Lower leg skin (tissue), 4 donors: ENCODE measurements around the gene MYO18A. TPM values are rescaled to one million over a fixed set of nuclear protein-coding genes. Genes with fewer than 3 reads are reported as not detected.

Source experiments
- DNase-seq, 2 donors: peaks; one replicate each; pipeline ENCODE4 v3.0.0-alpha.2; 2019; ENCODE audit warnings: low spot score in 2 of 2
- H3K4me3 ChIP-seq: fragments of 200-600 bp; sonication (generic); 2 replicates; pipeline ENCODE4 v1.5.1; 2017; ENCODE audit warnings: mild to moderate bottlenecking, low read depth; ENCODE audit not compliant: poor library complexity, severe bottlenecking
- POLR2A ChIP-seq, 2 donors: fragments of 450-650 bp; IDR thresholded peaks; one replicate each; pipeline ENCODE4 v1.6.1; 2016 to 2017; ENCODE audit warnings: antibody characterized with exemption in 2 of 2, mild to moderate bottlenecking in 1 of 2, moderate library complexity in 1 of 2
- WGBS, 2 donors: methylation state at CpG; one replicate each; pipeline ENCODE4 v1.1.5; 2018; 5-methylcytosine and 5-hydroxymethylcytosine counted together
- intact Hi-C: fragments of 100-400 bp; cut with DNase I; formaldehyde crosslinking; loops from one replicate; pipeline ENCODE4 v1.15.0; 2023; ENCODE audit warnings: low total_unique reads
- total RNA-seq, 4 donors: library from RNA; depleted of rRNA; stranded (reverse); fragments of >200 nt; gene quantifications; one replicate each; pipeline ENCODE4 v1.1.0, GENCODE V29; 2016
- TF ChIP-seq, protein P1 (sequence below), 3 donors: fragments of 450-650 bp; IDR thresholded peaks; one replicate each; pipeline ENCODE4 v1.5.1; 2016; ENCODE audit warnings: antibody characterized with exemption in 3 of 3, mild to moderate bottlenecking in 3 of 3, moderate library complexity in 2 of 3

MYO18A gene
- total RNA-seq, 4 donors from 2014 or later, result 87.3 to 123 (median 94.0) TPM

DNA sequence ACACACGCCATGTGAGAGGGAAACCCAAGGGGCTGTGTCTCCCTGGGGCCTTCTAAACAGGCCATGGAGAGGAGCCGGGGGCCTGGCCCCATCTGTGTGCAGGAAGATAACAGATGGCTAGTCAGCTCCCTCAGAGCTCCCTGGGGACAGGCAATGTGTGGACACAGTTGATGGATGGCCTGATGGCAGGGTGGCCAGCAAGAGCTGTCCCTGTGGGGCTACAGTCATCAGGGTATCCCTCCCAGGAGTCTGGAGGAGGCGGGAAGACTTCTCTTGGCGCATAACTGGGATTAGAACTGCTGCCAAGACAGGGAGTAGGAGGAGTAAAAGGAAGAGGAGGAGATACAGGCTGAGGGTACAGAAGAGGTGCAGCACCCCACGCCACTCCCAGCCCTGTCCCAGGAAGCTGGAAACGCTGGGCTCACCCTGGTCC is 17.3 kb downstream of the MYO18A start:
- no peak overlapping the region for H3K4me3 ChIP-seq
- intact Hi-C loops, result no loop called here
- DNase-seq, result no peak
- TF ChIP-seq, protein P1, sequence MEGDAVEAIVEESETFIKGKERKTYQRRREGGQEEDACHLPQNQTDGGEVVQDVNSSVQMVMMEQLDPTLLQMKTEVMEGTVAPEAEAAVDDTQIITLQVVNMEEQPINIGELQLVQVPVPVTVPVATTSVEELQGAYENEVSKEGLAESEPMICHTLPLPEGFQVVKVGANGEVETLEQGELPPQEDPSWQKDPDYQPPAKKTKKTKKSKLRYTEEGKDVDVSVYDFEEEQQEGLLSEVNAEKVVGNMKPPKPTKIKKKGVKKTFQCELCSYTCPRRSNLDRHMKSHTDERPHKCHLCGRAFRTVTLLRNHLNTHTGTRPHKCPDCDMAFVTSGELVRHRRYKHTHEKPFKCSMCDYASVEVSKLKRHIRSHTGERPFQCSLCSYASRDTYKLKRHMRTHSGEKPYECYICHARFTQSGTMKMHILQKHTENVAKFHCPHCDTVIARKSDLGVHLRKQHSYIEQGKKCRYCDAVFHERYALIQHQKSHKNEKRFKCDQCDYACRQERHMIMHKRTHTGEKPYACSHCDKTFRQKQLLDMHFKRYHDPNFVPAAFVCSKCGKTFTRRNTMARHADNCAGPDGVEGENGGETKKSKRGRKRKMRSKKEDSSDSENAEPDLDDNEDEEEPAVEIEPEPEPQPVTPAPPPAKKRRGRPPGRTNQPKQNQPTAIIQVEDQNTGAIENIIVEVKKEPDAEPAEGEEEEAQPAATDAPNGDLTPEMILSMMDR (IDR thresholded peaks at IDR 0.05), result no peak
- TF ChIP-seq POLR2A (IDR thresholded peaks at IDR 0.05), result no peak
- 66 to 71% methylated on average over 6 of the region's 6 CpGs for WGBS, 2 donors

DNA sequence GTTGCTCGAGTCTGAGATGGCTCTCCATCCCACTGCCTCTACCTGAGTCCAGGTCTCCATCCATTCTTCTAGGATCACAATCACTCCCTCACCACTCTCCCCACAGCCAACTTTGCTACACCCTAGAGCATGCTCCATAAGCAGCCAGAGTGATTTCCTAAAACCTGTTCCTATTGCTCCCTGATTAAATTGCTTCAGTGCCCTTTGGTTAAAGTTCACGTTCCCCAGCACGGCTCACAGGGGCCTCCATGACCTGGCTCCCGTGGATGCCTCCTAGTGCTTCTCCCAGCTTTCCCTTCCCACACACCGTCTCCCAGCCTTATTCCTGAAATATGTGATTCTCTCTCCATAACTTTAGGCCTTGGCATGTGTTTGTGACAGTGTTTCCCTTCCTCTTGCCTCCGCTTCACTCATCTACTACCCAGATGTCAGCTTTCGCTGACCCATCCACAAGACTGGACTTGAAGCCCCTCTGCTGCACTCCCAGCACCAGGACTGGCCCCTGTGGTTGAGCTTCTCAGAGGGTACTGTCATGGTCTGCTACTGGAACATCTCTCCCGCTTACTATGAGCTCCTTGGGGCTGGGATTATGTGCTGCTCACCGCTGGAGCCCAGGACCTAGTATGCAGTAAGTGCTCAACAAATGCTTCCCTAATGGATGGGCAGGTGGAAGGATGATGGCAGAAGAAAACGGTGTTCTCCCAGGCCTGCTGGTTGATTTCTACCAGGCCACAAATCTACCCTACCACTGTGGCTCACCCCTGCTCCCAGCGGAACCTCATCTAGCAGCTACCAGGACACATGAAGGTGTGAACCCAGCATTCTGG is 17.9 kb downstream of the MYO18A start:
- DNase-seq, result no peak
- intact Hi-C loops, result no loop called here
- H3K4me3 ChIP-seq, result no peak overlapping the region
- 90 to 93% methylated on average over 11 of the region's 11 CpGs for WGBS, 2 donors
- TF ChIP-seq, protein P1 (IDR thresholded peaks at IDR 0.05), result no peak
- TF ChIP-seq POLR2A (IDR thresholded peaks at IDR 0.05), result no peak

DNA sequence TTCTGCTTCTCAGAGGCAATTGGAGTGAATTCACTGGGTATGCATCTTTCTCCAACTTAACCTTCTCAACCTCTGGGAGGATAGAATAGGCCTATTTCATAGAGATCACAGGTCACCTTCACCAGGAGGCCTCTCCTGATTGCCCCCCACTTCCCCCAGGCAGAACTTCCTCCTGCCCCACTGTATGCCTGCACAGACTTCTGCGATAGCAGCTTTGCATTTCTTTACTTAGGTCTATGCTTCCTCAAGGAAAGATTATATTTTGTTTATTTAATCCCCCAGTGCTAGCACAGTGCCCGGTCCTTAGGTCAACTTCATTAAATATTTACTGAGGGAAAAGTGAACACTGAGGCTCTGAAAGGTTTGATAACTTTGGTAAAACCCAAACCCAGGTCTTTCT is 19.9 kb downstream of the MYO18A start:
- intact Hi-C loops, result no loop called here
- 86 to 92% methylated on average over 2 of the region's 2 CpGs for WGBS, 2 donors
- TF ChIP-seq POLR2A (IDR thresholded peaks at IDR 0.05), result no peak
- TF ChIP-seq, protein P1 (IDR thresholded peaks at IDR 0.05), result no peak
- DNase-seq, result no peak
- H3K4me3 ChIP-seq, result no peak overlapping the region

DNA sequence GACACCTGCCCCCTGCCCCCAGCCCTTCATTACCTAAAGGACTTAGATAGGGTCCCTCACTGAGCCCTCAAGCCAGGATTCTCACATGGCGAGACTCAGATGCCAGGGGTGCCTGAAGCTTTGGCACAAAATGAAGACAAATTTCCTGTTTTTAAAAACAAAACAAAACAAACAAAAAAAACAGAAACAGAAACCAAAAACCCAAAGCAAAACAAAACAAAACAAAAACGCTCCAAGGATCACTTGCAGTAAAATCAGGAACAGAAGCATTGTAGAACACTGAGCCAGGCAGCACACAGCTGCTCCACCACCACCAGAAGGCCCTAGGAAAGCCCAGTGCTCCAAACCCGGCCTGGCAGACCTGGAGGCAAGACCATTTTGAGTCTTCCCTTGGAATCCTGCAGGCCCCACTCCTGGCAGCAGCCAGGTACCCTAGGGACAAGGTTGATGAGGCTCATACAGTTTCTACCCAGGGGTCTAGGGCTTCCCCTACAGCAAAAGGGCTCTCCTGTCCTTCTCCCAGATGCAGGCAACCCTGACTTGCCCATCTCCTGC is 20.8 kb downstream of the MYO18A start:
- intact Hi-C loops, result no loop called here
- H3K4me3 ChIP-seq, result no peak overlapping the region
- DNase-seq, result no peak
- TF ChIP-seq POLR2A (IDR thresholded peaks at IDR 0.05), result no peak
- TF ChIP-seq, protein P1 (IDR thresholded peaks at IDR 0.05), result no peak
- WGBS, 2 donors, result 23 to 37% methylated on average over 3 of the region's 3 CpGs

DNA sequence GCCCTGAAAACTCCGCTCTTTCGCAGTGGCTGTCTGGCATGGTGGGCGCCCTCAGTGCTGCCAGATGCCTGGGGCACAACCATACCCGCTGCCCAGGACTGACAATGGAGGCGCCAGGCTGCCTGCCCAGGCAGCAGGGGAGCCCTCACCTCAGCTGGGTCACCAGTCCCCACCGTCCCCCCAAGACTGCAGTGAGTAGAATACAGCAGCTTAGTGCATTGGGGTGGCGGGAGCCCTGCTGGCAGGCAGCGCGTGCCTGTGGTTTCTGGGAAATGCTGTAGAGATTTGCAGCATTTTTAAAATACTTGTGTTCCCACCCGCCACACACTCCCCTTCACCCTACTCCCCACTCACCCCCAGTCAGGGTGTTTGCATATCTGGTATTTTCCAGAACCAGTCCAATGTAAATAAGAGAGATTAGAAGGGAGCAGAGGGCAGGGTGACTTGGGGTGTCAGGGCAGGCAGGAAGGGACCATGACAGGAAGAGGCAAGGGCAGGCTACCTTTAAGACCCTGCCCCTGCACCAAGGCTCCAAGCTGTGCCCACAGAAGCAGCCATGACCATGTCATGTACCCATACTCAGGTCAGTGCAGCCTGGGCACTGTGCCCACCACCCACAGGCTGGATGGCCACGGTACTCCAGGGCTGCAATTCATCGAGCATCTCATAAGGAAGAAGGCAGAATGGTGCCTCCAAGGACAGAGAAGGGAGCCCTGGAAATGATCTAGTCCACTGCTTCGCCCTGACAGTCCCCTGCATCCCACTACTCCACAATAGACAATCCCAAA is 21.5 kb downstream of the MYO18A start:
- no peak for TF ChIP-seq POLR2A (IDR thresholded peaks at IDR 0.05)
- TF ChIP-seq, protein P1 (IDR thresholded peaks at IDR 0.05), result no peak
- 60 to 73% methylated on average over 13 of the region's 13 CpGs for WGBS, 2 donors
- H3K4me3 ChIP-seq, result no peak overlapping the region
- DNase-seq, result no peak
- intact Hi-C loops, result no loop called here
